HepG2 (cell line): ENCODE results near the gene WDR62. TPM values are rescaled to one million over a fixed set of nuclear protein-coding genes. Genes with fewer than 3 reads are reported as not detected.

Experiments
- ATAC-seq: fragments of 200-7000 bp; cut with Tn5 transposase; 3 replicates; pipeline ENCODE4 v1.9.1; 2020; ENCODE audit warnings: mild to moderate bottlenecking, moderate library complexity
- BruUV-seq: library from RNA; stranded (reverse); fragments of 400-500 nt; replicated peaks from 2 replicates; lab custom pipeline; 2021; lab: Mats Ljungman, UMichigan
- CTCF ChIA-PET: fragments of 300-600 bp; formaldehyde crosslinking; extraction: SDS; loops from one replicate; lab custom pipeline; 2021; ENCODE audit warnings: low total read pairs, inconsistent platforms, low intra/inter-chr PET ratio; lab: Yijun Ruan, JAX
- POLR2A ChIA-PET: fragments of 350-600 bp; sonication (Branson Sonifier 250); formaldehyde crosslinking; loops from one replicate; lab custom pipeline; 2020; ENCODE audit warnings: antibody characterized with exemption, inconsistent platforms; lab: Yijun Ruan, JAX
- DNase-seq: peaks from one replicate; pipeline ENCODE4 v3.0.0-alpha.2; 2015; ENCODE audit warnings: low spot score
- FAIRE-seq: peaks from 3 replicates; lab custom pipeline; 2011; peaks lifted over from hg19 to GRCh38; lab: Jason Lieb, UNC
- H2AFZ ChIP-seq: one replicate; pipeline ENCODE4 v1.6.1; 2011; ENCODE audit warnings: low read length, inconsistent platforms
- H3K27ac ChIP-seq: fragments of 300-600 bp; 3 replicates; pipeline ENCODE4 v1.8.0; 2011; ENCODE audit warnings: mixed run types, mild to moderate bottlenecking, mixed read lengths, low read length, inconsistent platforms; ENCODE audit not compliant: insufficient read depth; ENCODE audit errors: extremely low read length
- H3K27me3 ChIP-seq, 2 experiments: fragments of 200-600 bp in 1 of 2; 2 replicates in 1 of 2; 3 replicates in 1 of 2; pipeline versions ENCODE4 v1.6.0 to v1.8.0; 2011; ENCODE audit warnings: low read length in 2 of 2, mild to moderate bottlenecking in 2 of 2, moderate library complexity in 2 of 2, inconsistent platforms in 1 of 2; ENCODE audit not compliant: insufficient read depth in 2 of 2, control insufficient read depth in 1 of 2
- H3K36me3 ChIP-seq, 2 experiments: fragments of 200-600 bp in 1 of 2; replicated peaks in 1 of 2; 2 replicates in 1 of 2; 3 replicates in 1 of 2; pipeline versions ENCODE4 v1.5.1 to v1.8.0; 2011; ENCODE audit warnings: low read length in 2 of 2, inconsistent platforms in 1 of 2; ENCODE audit not compliant: insufficient read depth in 2 of 2, control insufficient read depth in 1 of 2
- H3K4me1 ChIP-seq: 2 replicates; pipeline ENCODE4 v1.5.1; 2012; ENCODE audit warnings: low read length, inconsistent platforms; ENCODE audit not compliant: insufficient read depth
- H3K4me2 ChIP-seq: 2 replicates; pipeline ENCODE4 v1.6.0; 2011; ENCODE audit warnings: low read depth, low read length, inconsistent platforms
- H3K4me3 ChIP-seq, 3 experiments: fragments of 200-600 bp in 1 of 3; sonication (generic), shearing (Covaris generic) in 1 of 3; replicated peaks in 1 of 3; 2 replicates each; pipeline ENCODE4 v1.5.1; 2011 to 2016; ENCODE audit warnings: low read length in 3 of 3, inconsistent platforms in 2 of 3, low read depth in 2 of 3, mild to moderate bottlenecking in 2 of 3, control low read depth in 1 of 3, mixed read lengths in 1 of 3; ENCODE audit not compliant: insufficient read depth in 1 of 3
- H3K79me2 ChIP-seq: one replicate; pipeline ENCODE4 v1.6.1; 2011; ENCODE audit warnings: low read length, inconsistent platforms; ENCODE audit not compliant: insufficient read depth
- H3K9ac ChIP-seq: 2 replicates; pipeline ENCODE4 v1.6.0; 2011; ENCODE audit warnings: mild to moderate bottlenecking, low read depth, low read length, inconsistent platforms; ENCODE audit not compliant: insufficient read depth
- H3K9me3 ChIP-seq: 2 replicates; pipeline ENCODE4 v1.5.1; 2012; ENCODE audit warnings: mild to moderate bottlenecking, low read length
- H4K20me1 ChIP-seq: 2 replicates; pipeline ENCODE4 v1.6.0; 2011; ENCODE audit warnings: inconsistent platforms, mild to moderate bottlenecking, low read length, moderate library complexity; ENCODE audit not compliant: insufficient read depth
- AGO2 ChIP-seq: fragments of 200-400 bp; formaldehyde crosslinking; optimal IDR thresholded peaks from 2 replicates; pipeline ENCODE3; 2017; ENCODE audit warnings: mild to moderate bottlenecking, low read depth, low read length, moderate library complexity
- BHLHE40 ChIP-seq: IDR thresholded peaks from 2 replicates; pipeline ENCODE4 v1.6.1; 2011; ENCODE audit warnings: low read length, improper control_type of control experiment
- HMG20A ChIP-seq: IDR thresholded peaks from 2 replicates; pipeline ENCODE4 v1.6.1; 2016; ENCODE audit warnings: borderline replicate concordance
- WGBS: methylation state at CpG from one replicate; pipeline ENCODE4 v1.1.6; 2017; ENCODE audit warnings: low lambda C conversion rate; 5-methylcytosine and 5-hydroxymethylcytosine counted together
- in situ Hi-C: cut with HindIII; loops from 2 replicates; pipeline ENCODE4 v1.10.0; 2017; ENCODE audit warnings: low pct_unique_long_range_greater_than_20kb; ENCODE audit not compliant: extremely low pct_ligation_motif_present
- intact Hi-C: fragments of 100-400 bp; cut with micrococcal nuclease; formaldehyde crosslinking; loops from one replicate; pipeline ENCODE4 v1.10.0; 2022; ENCODE audit not compliant: unreplicated experiment
- polyA plus RNA-seq, 8 experiments: library from polyadenylated mRNA; depleted of rRNA in 3 of 8; stranded (reverse) in 7 of 8; unstranded in 1 of 8; fragments of >200 nt; fragmentation: Illumina TruSeq in 4 of 8; extraction: Trizol in 4 of 8; gene quantifications; 2 replicates each; pipeline versions ENCODE4 v1.2.1 to v1.2.3, GENCODE V29; 2011 to 2016; ENCODE audit warnings: low read depth in 4 of 8, missing spikeins in 1 of 8, mixed read lengths in 1 of 8; ENCODE audit not compliant: insufficient read depth in 1 of 8
- total RNA-seq, 5 experiments: library from RNA; depleted of rRNA; stranded (reverse); fragments of >200 nt; fragmentation: Illumina TruSeq; extraction: Trizol; gene quantifications; 2 replicates each; pipeline ENCODE4 v1.2.3, GENCODE V29; 2016; ENCODE audit warnings: low read depth in 1 of 5
- TF ChIP-seq, protein P1 (sequence below): sonication (generic); formaldehyde crosslinking; IDR thresholded peaks from 2 replicates; pipeline ENCODE4 v1.5.1; 2020; ENCODE audit warnings: mild to moderate bottlenecking, missing genetic modification reagents, borderline replicate concordance

The WDR62 gene
- total and polyA plus RNA-seq, 2 of the 13 experiments (the other 11 are each of a cell fraction or from before 2014, with no cell fraction given): 5.8 to 12.5 TPM

DNA sequence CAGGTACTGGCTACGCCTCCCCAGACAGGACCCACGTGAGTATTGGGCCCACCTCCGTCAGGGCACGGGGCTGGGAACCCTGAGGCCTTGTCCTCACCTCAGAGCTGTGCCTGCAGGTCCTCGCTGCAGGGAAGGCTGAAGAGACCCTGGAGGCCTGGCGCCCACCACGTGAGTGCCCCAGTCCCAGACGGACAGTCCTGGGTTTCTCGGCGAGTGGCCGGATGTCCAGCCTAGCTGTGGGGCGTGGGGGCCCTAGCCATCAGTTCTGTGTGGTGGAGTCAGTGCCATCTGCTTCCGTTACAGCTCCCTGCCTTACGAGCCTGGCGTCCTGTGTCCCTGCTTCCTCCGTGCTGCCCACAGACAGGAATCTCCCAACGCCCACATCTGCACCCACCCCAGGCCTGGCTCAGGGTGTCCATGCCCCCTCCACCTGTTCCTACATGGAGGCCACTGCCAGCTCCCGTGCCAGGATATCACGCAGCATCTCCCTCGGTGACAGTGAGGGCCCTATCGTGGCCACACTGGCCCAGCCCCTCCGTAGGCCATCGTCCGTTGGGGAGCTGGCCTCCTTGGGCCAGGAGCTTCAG, 48.4 kb downstream of the WDR62 start:
- in situ Hi-C loops (no loop called here), intact Hi-C loops (no loop called here)
- WGBS: 99% methylated on average over 11 of the region's 24 CpGs
- BruUV-seq: no TSS peak
- Histone ChIP-seq H3K9ac (no peak overlapping the region), H4K20me1 (no peaks in the 10 kb centered on the region), H3K27me3 (no peaks in the 10 kb centered on the region), H2AFZ (no peak overlapping the region), H3K36me3 (peaks cover 25 to 49% of the 10 kb centered on the region in 2 experiments; a peak in 4 of 5 replicates), H3K4me3 (no peak overlapping the region), H3K4me1 (no peaks in the 10 kb centered on the region), H3K4me2 (no peak overlapping the region), H3K27ac (no peak overlapping the region), H3K9me3 (no peaks in the 10 kb centered on the region), H3K79me2 (no peaks in the 10 kb centered on the region)
- ChIA-PET POLR2A (interaction anchor here (1.1 to 2.5 kb wide), 2 partner anchors 12 to 17 kb away, joined by 3 to 8 read pairs; partner anchors contain the start of genes POLR2I and TBCB), CTCF (no interaction called here)
- no peak for FAIRE-seq
- no peak for ATAC-seq
- no peak for DNase-seq
- TF ChIP-seq BHLHE40 (no peak), AGO2 (peak; percentile 56)

DNA sequence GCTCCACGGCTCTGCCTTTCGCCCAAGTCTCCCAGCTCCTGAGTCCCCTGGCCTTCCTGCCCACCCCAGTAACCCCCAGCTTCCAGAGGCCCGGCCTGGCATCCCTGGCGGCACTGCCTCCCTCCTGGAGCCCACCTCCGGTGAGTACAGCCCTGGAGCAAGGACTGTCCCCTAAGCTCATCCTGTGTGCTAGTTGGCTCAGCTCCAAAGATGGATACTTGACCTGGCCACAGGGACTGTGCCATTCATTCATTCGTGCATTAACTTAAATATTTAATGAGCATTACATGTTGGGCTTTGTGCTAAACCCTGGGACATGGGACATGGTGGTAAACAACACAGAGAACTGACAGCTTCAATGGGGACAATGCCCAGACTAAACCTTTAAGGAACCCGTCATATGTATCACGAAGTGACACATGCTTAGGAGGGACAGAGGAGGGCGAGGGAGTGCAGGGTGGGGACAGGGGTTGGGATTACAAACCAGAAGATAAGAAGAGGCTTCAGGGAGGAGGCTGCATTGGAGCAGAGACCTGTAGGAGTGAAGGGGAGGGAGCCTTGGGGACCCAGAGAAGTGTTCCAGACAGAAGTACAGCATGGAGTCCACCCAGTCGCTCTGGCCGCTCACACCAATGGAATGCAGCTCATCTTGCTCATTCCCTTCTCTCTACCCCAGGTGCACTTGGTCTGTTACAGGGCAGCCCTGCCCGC, 49.3 kb downstream of the WDR62 start:
- Histone ChIP-seq H2AFZ (no peak overlapping the region), H3K4me1 (no peaks in the 10 kb centered on the region), H3K27me3 (no peaks in the 10 kb centered on the region), H3K4me3 (no peak overlapping the region)
- POLR2A ChIA-PET: interaction anchor here (1.1 to 2.5 kb wide), 2 partner anchors 11 to 16 kb away, joined by 3 to 8 read pairs; partner anchors contain the start of genes POLR2I and TBCB
- no TSS peak for BruUV-seq
- TF ChIP-seq, protein P1, sequence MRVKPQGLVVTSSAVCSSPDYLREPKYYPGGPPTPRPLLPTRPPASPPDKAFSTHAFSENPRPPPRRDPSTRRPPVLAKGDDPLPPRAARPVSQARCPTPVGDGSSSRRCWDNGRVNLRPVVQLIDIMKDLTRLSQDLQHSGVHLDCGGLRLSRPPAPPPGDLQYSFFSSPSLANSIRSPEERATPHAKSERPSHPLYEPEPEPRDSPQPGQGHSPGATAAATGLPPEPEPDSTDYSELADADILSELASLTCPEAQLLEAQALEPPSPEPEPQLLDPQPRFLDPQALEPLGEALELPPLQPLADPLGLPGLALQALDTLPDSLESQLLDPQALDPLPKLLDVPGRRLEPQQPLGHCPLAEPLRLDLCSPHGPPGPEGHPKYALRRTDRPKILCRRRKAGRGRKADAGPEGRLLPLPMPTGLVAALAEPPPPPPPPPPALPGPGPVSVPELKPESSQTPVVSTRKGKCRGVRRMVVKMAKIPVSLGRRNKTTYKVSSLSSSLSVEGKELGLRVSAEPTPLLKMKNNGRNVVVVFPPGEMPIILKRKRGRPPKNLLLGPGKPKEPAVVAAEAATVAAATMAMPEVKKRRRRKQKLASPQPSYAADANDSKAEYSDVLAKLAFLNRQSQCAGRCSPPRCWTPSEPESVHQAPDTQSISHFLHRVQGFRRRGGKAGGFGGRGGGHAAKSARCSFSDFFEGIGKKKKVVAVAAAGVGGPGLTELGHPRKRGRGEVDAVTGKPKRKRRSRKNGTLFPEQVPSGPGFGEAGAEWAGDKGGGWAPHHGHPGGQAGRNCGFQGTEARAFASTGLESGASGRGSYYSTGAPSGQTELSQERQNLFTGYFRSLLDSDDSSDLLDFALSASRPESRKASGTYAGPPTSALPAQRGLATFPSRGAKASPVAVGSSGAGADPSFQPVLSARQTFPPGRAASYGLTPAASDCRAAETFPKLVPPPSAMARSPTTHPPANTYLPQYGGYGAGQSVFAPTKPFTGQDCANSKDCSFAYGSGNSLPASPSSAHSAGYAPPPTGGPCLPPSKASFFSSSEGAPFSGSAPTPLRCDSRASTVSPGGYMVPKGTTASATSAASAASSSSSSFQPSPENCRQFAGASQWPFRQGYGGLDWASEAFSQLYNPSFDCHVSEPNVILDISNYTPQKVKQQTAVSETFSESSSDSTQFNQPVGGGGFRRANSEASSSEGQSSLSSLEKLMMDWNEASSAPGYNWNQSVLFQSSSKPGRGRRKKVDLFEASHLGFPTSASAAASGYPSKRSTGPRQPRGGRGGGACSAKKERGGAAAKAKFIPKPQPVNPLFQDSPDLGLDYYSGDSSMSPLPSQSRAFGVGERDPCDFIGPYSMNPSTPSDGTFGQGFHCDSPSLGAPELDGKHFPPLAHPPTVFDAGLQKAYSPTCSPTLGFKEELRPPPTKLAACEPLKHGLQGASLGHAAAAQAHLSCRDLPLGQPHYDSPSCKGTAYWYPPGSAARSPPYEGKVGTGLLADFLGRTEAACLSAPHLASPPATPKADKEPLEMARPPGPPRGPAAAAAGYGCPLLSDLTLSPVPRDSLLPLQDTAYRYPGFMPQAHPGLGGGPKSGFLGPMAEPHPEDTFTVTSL (CRISPR knock-in tag): no peak
- TF ChIP-seq HMG20A: no peak
- TF ChIP-seq, all 625 proteins: peak for 0
- Histone ChIP-seq H3K79me2 (no peaks in the 10 kb centered on the region), H4K20me1 (no peaks in the 10 kb centered on the region), H3K9me3 (no peaks in the 10 kb centered on the region), H3K4me2 (no peak overlapping the region), H3K9ac (no peak overlapping the region), H3K36me3 (peaks cover 25 to 46% of the 10 kb centered on the region in 2 experiments; a peak in 4 of 5 replicates), H3K27ac (no peak overlapping the region)
- DNase-seq: no peak
- CTCF ChIA-PET: no interaction called here
- 97% methylated on average over 8 of the region's 12 CpGs for WGBS
- in situ Hi-C loops (no loop called here), intact Hi-C loops (no loop called here)
- ATAC-seq: no peak
- no peak for FAIRE-seq
